HG03045 (cell line): ENCODE results near the gene C4orf54.

Experiments
- ATAC-seq: cut with Tn5 transposase; IDR thresholded peaks from one replicate; pipeline ENCODE4 v1.9.1; 2021; ENCODE audit warnings: mild to moderate bottlenecking, moderate library complexity; ENCODE audit not compliant: unreplicated experiment

The C4orf54 gene

GRCh38 chr4:99625369-99625768 lies 32.3 kb downstream of the C4orf54 start:
- ATAC-seq, result peak; percentile 45

GRCh38 chr4:99624141-99624719 lies 33.4 kb downstream of the C4orf54 start:
- ATAC-seq, result peak; percentile 78

GRCh38 chr4:99622341-99622740 lies 35.3 kb downstream of the C4orf54 start:
- no peak for ATAC-seq

GRCh38 chr4:99617374-99617773 lies 40.3 kb downstream of the C4orf54 start:
- no peak for ATAC-seq

GRCh38 chr4:99615170-99615820 lies 42.3 kb downstream of the C4orf54 start:
- ATAC-seq, result no peak

- no peak for ATAC-seq
These were observed 43.1 kb downstream of the C4orf54 start for GRCh38 chr4:99614491-99614890.

- no peak for ATAC-seq
These were observed 44.9 kb downstream of the C4orf54 start for GRCh38 chr4:99612704-99613103.

- no peak for ATAC-seq
These were observed 45.3 kb downstream of the C4orf54 start for GRCh38 chr4:99612281-99612680.

- ATAC-seq, result no peak
These were observed 46.9 kb downstream of the C4orf54 start for GRCh38 chr4:99610605-99611175.

GRCh38 chr4:99608417-99608816 lies 49.2 kb downstream of the C4orf54 start:
- ATAC-seq, result no peak
